Endothelial cell of umbilical vein (primary cell): ENCODE results near the gene OR13C2. TPM values are rescaled to one million over a fixed set of nuclear protein-coding genes. Genes with fewer than 3 reads are reported as not detected.

Experiments
- BruUV-seq: library from RNA; stranded (reverse); fragments of 400-500 nt; replicated peaks from 2 replicates; lab custom pipeline; 2021; lab: Mats Ljungman, UMichigan
- CTCF ChIA-PET: fragments of 300-600, 350-600 bp; sonication (Branson Sonifier 250); formaldehyde crosslinking; loops from one replicate; lab custom pipeline; 2021; ENCODE audit warnings: antibody characterized with exemption, inconsistent platforms; lab: Charles Lee
- POLR2A ChIA-PET: fragments of 300-600, 350-600 bp; sonication (Branson Sonifier 250); formaldehyde crosslinking; loops from one replicate; lab custom pipeline; 2021; ENCODE audit warnings: antibody characterized with exemption, inconsistent platforms; lab: Charles Lee
- DNase-seq: peaks from one replicate; pipeline ENCODE4 v3.0.0-alpha.2; 2011; ENCODE audit warnings: low read depth, low spot score
- FAIRE-seq: peaks from 2 replicates; lab custom pipeline; 2011; peaks lifted over from hg19 to GRCh38; lab: Jason Lieb, UNC
- H2AFZ ChIP-seq: 2 replicates; pipeline ENCODE4 v1.6.0; 2012; ENCODE audit warnings: low read depth, low read length, control low read depth, inconsistent platforms
- H3K27ac ChIP-seq: 2 replicates; pipeline ENCODE4 v1.5.1; 2011; ENCODE audit warnings: low read depth, mild to moderate bottlenecking, control low read depth, low read length, moderate library complexity; ENCODE audit not compliant: insufficient read depth
- H3K27me3 ChIP-seq, 2 experiments: 2 replicates each; pipeline versions ENCODE4 v1.6.0 to v1.6.1; 2011; ENCODE audit warnings: low read length in 2 of 2, mixed read lengths in 1 of 2; ENCODE audit not compliant: control insufficient read depth in 2 of 2, insufficient read depth in 2 of 2
- H3K36me3 ChIP-seq, 2 experiments: 2 replicates in 1 of 2; 3 replicates in 1 of 2; pipeline ENCODE4 v1.5.1; 2011; ENCODE audit warnings: low read length in 2 of 2, mild to moderate bottlenecking in 1 of 2, moderate library complexity in 1 of 2; ENCODE audit not compliant: control insufficient read depth in 2 of 2, insufficient read depth in 2 of 2; ENCODE audit errors: extremely low read depth in 1 of 2
- H3K4me1 ChIP-seq: 3 replicates; pipeline ENCODE4 v1.5.1; 2011; ENCODE audit warnings: mild to moderate bottlenecking, low read length; ENCODE audit not compliant: control insufficient read depth, insufficient read depth; ENCODE audit errors: extremely low read depth
- H3K4me2 ChIP-seq: 2 replicates; pipeline ENCODE4 v1.6.1; 2011; ENCODE audit warnings: low read length, control low read depth, mixed read lengths; ENCODE audit not compliant: insufficient read depth
- H3K4me3 ChIP-seq, 3 experiments: fragments of 200-600 bp in 1 of 3; sonication (generic), shearing (Covaris generic) in 1 of 3; replicated peaks in 1 of 3; 2 replicates each; pipeline ENCODE4 v1.5.1; 2011 to 2016; ENCODE audit warnings: control low read depth in 3 of 3, low read length in 3 of 3, mild to moderate bottlenecking in 2 of 3, inconsistent platforms in 1 of 3, low read depth in 1 of 3, moderate library complexity in 1 of 3; ENCODE audit not compliant: insufficient read depth in 1 of 3
- H3K79me2 ChIP-seq: 2 replicates; pipeline ENCODE4 v1.6.0; 2012; ENCODE audit warnings: low read length, inconsistent platforms; ENCODE audit not compliant: control insufficient read depth, insufficient read depth
- H3K9ac ChIP-seq: replicated peaks from 2 replicates; pipeline ENCODE3; 2011; ENCODE audit warnings: low read length, control low read depth; ENCODE audit not compliant: insufficient read depth; ENCODE audit errors: extremely low read depth
- H3K9me1 ChIP-seq: replicated peaks from 3 replicates; pipeline ENCODE4 v1.6.0; 2011; ENCODE audit warnings: mild to moderate bottlenecking, low read length; ENCODE audit not compliant: control insufficient read depth, insufficient read depth; ENCODE audit errors: extremely low read depth
- H3K9me3 ChIP-seq: replicated peaks from 2 replicates; pipeline ENCODE4 v1.5.1; 2012; ENCODE audit warnings: low read length, inconsistent platforms; ENCODE audit not compliant: control insufficient read depth, insufficient read depth
- H4K20me1 ChIP-seq: replicated peaks from 2 replicates; pipeline ENCODE3; 2011; ENCODE audit warnings: mild to moderate bottlenecking, low read length; ENCODE audit not compliant: control insufficient read depth, insufficient read depth; ENCODE audit errors: extremely low read depth
- CTCF ChIP-seq, 2 donors: IDR thresholded peaks; 1 replicate in 1 of 2; 2 replicates in 1 of 2; pipeline ENCODE4 v1.5.1; 2011; ENCODE audit warnings: low read length in 2 of 2, mild to moderate bottlenecking in 2 of 2, moderate library complexity in 2 of 2, control low read depth in 1 of 2, inconsistent platforms in 1 of 2, low read depth in 1 of 2; ENCODE audit not compliant: insufficient read depth in 1 of 2; ENCODE audit errors: extremely low read depth in 1 of 2
- EZH2 ChIP-seq: IDR thresholded peaks from 2 replicates; pipeline ENCODE4 v1.6.1; 2012; ENCODE audit warnings: borderline replicate concordance, low read depth, mild to moderate bottlenecking, moderate library complexity, low read length, inconsistent platforms; ENCODE audit not compliant: severe bottlenecking
- FOS ChIP-seq: IDR thresholded peaks from 2 replicates; pipeline ENCODE4 v1.6.1; 2011; ENCODE audit warnings: mild to moderate bottlenecking, low read length, moderate library complexity, borderline replicate concordance; ENCODE audit not compliant: insufficient read depth
- GATA2 ChIP-seq: IDR thresholded peaks from 2 replicates; pipeline ENCODE4 v1.7.0; 2011; ENCODE audit warnings: low read depth, mild to moderate bottlenecking, moderate library complexity, mixed read lengths, low read length; ENCODE audit not compliant: insufficient read length, insufficient read depth
- JUN ChIP-seq: IDR thresholded peaks from 2 replicates; pipeline ENCODE4 v1.6.1; 2011; ENCODE audit warnings: borderline replicate concordance, low read depth; ENCODE audit not compliant: insufficient read length, insufficient read depth
- MYC ChIP-seq: IDR thresholded peaks from one replicate; pipeline ENCODE4 v1.6.1; 2011; ENCODE audit warnings: mild to moderate bottlenecking, low read depth, low read length
- POLR2A ChIP-seq: IDR thresholded peaks from 2 replicates; pipeline ENCODE4 v1.6.1; 2012; ENCODE audit warnings: low read depth, mild to moderate bottlenecking, control low read depth, low read length
- POLR2AphosphoS5 ChIP-seq: IDR thresholded peaks from 2 replicates; pipeline ENCODE4 v1.6.1; 2012; ENCODE audit warnings: low read depth, mild to moderate bottlenecking, control low read depth, low read length, moderate library complexity; ENCODE audit not compliant: insufficient read depth
- dilution Hi-C: fragments of 300-500 bp; cut with MboI; formaldehyde crosslinking; loops from one replicate; pipeline ENCODE4 v1.15.0; 2019; ENCODE audit warnings: low sequenced_read_pairs; ENCODE audit not compliant: extremely low pct_ligation_motif_present
- intact Hi-C: fragments of 100-400 bp; cut with micrococcal nuclease; formaldehyde crosslinking; loops from one replicate; pipeline ENCODE4 v1.10.0; 2022
- polyA plus RNA-seq, 4 experiments: library from polyadenylated mRNA; depleted of rRNA in 3 of 4; stranded (reverse) in 3 of 4; unstranded in 1 of 4; fragments of >200 nt; gene quantifications; 2 replicates each; pipeline versions ENCODE4 v1.2.1 to v1.2.3, GENCODE V29; 2011 to 2012; ENCODE audit warnings: missing spikeins in 1 of 4
- total RNA-seq: library from RNA; stranded (reverse); gene quantifications from 2 replicates; pipeline ENCODE4 v1.2.3, GENCODE V29; 2021
- TF ChIP-seq, protein P1 (sequence below): IDR thresholded peaks from 2 replicates; pipeline ENCODE4 v1.6.1; 2011; ENCODE audit not compliant: insufficient read depth, insufficient read length

OR13C2 gene
- total and polyA plus RNA-seq, 2 donors (not counting 3 experiments of a cell fraction or from before 2014, with no cell fraction given): not detected

GRCh38 chr9:104580562-104580961 is 24.9 kb downstream of the OR13C2 start:
- Histone ChIP-seq H3K27me3 (no peaks in the 10 kb centered on the region), H3K9me3 (no peaks in the 10 kb centered on the region), H3K9me1 (no peaks in the 10 kb centered on the region), H3K9ac (no peak overlapping the region), H3K27ac (no peak overlapping the region), H3K4me1 (no peaks in the 10 kb centered on the region), H2AFZ (no peak overlapping the region), H4K20me1 (no peaks in the 10 kb centered on the region), H3K36me3 (no peaks in the 10 kb centered on the region), H3K79me2 (no peaks in the 10 kb centered on the region), H3K4me2 (no peak overlapping the region), H3K4me3 (no peak overlapping the region)
- BruUV-seq: no TSS peak
- TF ChIP-seq POLR2AphosphoS5 (no peak), CTCF (IDR thresholded peaks at IDR 0.05; ENCODE audit: extremely low read depth in 1 of 2, insufficient read depth in 1 of 2, low read depth in 1 of 2, low read length in 2 of 2) (no peak), JUN (no peak), POLR2A (no peak)
- CTCF ChIA-PET: no interaction called here
- POLR2A ChIA-PET: no interaction called here
- dilution Hi-C loops (no loop called here), intact Hi-C loops (no loop called here)
- FAIRE-seq (no peak), DNase-seq (no peak)

- dilution Hi-C loops: no loop called here
These were observed 28.2 kb downstream of the OR13C2 start for GRCh38 chr9:104577263-104577662.

More at GRCh38 chr9:104577263-104577662, 28.2 kb downstream of the OR13C2 start:
- Histone ChIP-seq H3K4me2 (no peak overlapping the region), H3K4me3 (no peak overlapping the region), H3K9me1 (no peaks in the 10 kb centered on the region), H3K79me2 (no peaks in the 10 kb centered on the region), H3K36me3 (no peaks in the 10 kb centered on the region), H3K27me3 (no peaks in the 10 kb centered on the region), H4K20me1 (no peaks in the 10 kb centered on the region), H3K4me1 (no peaks in the 10 kb centered on the region), H3K27ac (no peak overlapping the region), H3K9ac (no peak overlapping the region), H2AFZ (no peak overlapping the region), H3K9me3 (no peaks in the 10 kb centered on the region)
- no peak for DNase-seq
- ChIA-PET CTCF (no interaction called here), POLR2A (no interaction called here)
- BruUV-seq: no TSS peak
- intact Hi-C loops: no loop called here
- TF ChIP-seq, protein P1, sequence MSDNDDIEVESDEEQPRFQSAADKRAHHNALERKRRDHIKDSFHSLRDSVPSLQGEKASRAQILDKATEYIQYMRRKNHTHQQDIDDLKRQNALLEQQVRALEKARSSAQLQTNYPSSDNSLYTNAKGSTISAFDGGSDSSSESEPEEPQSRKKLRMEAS: no peak
- TF ChIP-seq POLR2A: no peak
- TF ChIP-seq GATA2: no peak
- no peak for TF ChIP-seq EZH2
- no peak for TF ChIP-seq FOS
- TF ChIP-seq MYC: no peak
- TF ChIP-seq CTCF (IDR thresholded peaks at IDR 0.05; ENCODE audit: extremely low read depth in 1 of 2, insufficient read depth in 1 of 2, low read depth in 1 of 2, low read length in 2 of 2): no peak
- TF ChIP-seq POLR2AphosphoS5: no peak
- TF ChIP-seq JUN: no peak
- no peak for FAIRE-seq
